Smooth muscle cell of the umbilical artery (primary cell): Measurements from ENCODE around the gene MYH9. TPM values are rescaled to one million over a fixed set of nuclear protein-coding genes. Genes with fewer than 3 reads are reported as not detected.

Experiments used
- total RNA-seq: library from RNA; depleted of rRNA; stranded (reverse); fragments of >200 nt; gene quantifications from 2 replicates; pipeline ENCODE4 v1.2.3, GENCODE V29; 2014

Gene MYH9
- 707 and 1,553 TPM in 2 replicates for total RNA-seq

DNA sequence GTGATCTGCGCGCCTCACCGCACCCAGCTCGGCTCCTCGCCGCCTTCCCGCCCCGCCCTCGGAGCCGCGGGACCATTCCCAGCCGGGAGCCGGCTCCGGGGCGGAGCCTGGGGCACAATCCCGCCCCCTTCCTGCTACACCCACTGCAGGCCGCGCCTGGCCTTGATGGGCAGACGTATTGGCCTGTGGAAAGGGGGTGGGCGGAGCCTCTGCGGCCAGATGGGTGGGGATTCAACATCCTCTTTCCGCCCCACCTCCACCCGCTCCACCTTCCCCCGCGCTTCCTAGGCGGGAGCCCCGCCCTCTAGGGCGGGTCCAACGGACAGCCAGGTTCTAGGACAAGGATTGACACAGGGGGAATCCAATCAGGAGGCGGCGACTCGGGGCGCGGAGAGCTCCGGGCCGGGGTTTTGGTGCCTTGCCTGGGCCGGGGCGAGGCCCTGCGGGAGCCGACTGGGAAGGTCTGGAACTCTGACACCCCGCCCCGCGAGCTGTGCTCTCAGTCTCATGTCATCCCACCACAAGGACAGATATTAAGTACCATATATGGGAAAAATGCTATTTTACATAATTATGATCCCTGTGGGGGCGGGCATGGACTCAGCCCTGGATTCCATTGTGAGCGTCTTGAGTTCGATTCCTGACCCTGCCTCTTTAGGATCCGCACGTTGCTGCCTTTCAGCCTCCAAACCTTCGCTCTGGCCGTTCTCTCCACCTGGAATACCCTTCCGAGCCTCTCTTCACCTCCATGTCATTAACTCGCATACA, at the start of gene MYH9:
TSS of gene MYH9 (minus strand) at position 9 of the 768 bp plus-strand sequence. CDS start 38,731 bp downstream, outside the sequence.

DNA sequence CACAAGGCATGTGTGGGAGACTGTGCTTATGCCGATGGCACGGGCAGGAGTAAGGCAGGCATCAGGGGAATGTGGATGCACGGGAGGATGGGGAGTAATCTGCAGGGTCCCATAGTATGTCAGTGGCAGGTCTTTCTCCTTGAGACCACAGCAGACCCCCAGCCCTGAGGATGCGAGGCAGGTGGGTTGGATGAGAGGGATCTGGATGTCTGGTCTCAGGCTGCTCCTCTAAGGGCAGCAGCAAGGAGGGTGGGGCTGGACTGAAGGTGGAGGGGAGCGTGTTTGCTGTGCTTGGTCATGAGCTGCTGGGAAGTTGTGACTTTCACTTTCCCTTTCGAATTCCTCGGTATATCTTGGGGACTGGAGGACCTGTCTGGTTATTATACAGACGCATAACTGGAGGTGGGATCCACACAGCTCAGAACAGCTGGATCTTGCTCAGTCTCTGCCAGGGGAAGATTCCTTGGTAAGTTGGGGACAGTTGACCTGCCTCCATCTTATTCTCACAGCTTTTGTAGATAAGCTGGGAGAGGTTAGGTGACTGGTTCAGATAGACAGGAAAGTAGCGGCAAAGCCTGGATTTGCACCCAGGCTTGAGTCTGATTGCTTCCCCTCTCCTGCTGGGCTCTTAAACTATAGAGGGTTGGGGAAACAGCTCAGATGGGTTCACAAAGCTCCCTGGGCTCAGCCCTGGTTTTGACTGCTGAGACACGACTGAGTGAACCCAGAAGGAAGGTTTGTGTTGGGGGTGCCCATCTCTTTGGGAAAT, 134.8 kb downstream of the MYH9 start, which contains the start of gene APOL1:
TSS of gene APOL1 (plus strand) at position 380 of the 769 bp plus-strand sequence. CDS start 1,823 bp downstream, outside the sequence.

DNA sequence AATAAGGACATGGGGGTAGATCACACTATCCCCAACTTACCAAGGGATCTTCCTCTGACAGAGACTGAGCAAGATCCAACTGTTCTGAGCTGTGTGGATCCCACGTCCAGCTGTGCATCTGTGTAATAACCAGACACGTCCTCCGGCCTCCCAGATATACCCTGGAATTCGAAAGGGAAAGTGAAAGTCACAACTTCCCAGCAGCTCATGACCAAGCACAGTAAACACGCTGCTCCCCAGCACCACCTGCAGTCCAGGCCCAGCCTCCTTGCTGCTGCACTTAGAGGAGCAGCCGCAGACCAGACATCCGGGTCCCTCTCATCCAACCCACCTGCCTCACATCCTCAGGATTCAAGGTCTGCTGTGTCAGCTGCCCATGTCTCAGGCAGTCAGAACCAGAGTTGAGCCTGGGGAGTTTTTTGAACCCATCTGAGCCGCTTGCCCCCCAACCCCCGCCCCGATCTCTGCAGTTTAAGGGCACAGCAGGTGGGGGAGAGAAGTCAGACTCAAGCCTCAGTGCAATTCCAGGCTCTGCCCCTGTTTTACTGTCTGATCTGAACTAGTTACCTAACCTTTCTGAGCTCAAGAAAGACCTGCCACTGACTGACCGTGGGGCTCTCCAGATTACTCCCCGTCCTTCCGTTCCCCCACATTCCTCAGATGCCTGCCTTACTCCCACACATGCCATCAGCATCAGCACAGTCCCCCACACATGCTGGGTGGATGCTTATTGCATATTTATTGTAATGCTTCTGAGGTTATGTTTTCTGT, 148.2 kb downstream of the MYH9 start, which contains the start of gene APOL2:
TSS of gene APOL2 (minus strand) at position 127 of the 771 bp plus-strand sequence. CDS start 6,365 bp downstream, outside the sequence.

Other genes with a start within 250 kb of the MYH9 start
- 6.5 and 9.7 TPM in 2 replicates for gene APOL3, start 227.2 kb downstream of the MYH9 start, total RNA-seq
- gene APOL4, start 186.2 kb downstream of the MYH9 start, total RNA-seq: under 0.01 TPM in 1 of 2 replicates, not detected in the other
- gene APOL2, start 148.4 kb downstream of the MYH9 start, total RNA-seq: 38.9 and 44.8 TPM in 2 replicates
- gene APOL1, start 134.8 kb downstream of the MYH9 start, total RNA-seq: 14.6 and 29.1 TPM in 2 replicates
- 15.1 and 22.9 TPM in 2 replicates for gene TXN2, start 93.7 kb upstream of the MYH9 start, total RNA-seq
- gene FOXRED2, start 119.1 kb upstream of the MYH9 start, total RNA-seq: 4.2 and 7.8 TPM in 2 replicates
- 351 and 381 TPM in 2 replicates for gene EIF3D, start 141.2 kb upstream of the MYH9 start, total RNA-seq